Kidney epithelial cell (primary cell): Measurements from ENCODE around the gene GGT1. TPM values are rescaled to one million over a fixed set of nuclear protein-coding genes. Genes with fewer than 3 reads are reported as not detected.
"Not testable (repeated sequence)": the region's sequence is repeated elsewhere in the genome, so short reads cannot be mapped to it uniquely, and the experiment has no call there.

Experiments
- DNase-seq: peaks from one replicate; pipeline ENCODE4 v3.0.0-alpha.2; 2010; ENCODE audit warnings: low read depth
- H3K27me3 ChIP-seq: 2 replicates; pipeline ENCODE4 v1.6.0; 2011; ENCODE audit warnings: low read length; ENCODE audit not compliant: control insufficient read depth, insufficient read depth
- H3K36me3 ChIP-seq: 2 replicates; pipeline ENCODE4 v1.5.1; 2011; ENCODE audit warnings: low read length; ENCODE audit not compliant: control insufficient read depth, insufficient read depth
- H3K4me3 ChIP-seq: 2 replicates; pipeline ENCODE4 v1.5.1; 2011; ENCODE audit warnings: low read depth, mild to moderate bottlenecking, control low read depth, low read length
- total RNA-seq: library from RNA; depleted of rRNA; stranded (reverse); fragments of >200 nt; gene quantifications from 2 replicates; pipeline ENCODE4 v1.2.3, GENCODE V29; 2015

GGT1 gene
- total RNA-seq, 1 donor from 2014 or later: 22.8 TPM

DNA sequence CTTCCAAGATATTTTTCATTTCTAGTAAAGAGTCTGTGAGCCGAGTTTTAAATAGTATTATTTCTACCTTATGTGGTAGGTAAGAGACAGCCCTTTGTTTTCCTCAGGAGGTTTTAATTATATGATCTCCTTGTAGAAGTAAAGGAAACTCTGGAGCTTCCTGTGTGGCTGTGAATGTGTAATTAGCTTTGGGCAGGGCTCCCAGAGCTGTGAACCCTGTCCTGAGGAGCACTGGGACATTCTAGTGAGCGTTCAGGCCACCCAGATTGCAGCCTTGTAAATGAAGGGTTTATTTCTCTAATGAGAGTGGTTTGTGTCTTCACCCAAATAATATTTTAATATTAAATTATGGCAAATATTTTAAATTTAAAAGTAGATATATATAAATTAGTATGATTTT, 69.5 kb downstream of the GGT1 start:
- not testable (repeated sequence) for H3K27me3 ChIP-seq, H3K36me3 ChIP-seq, DNase-seq

More for the DNA sequence above, 69.5 kb downstream of the GGT1 start:
- not testable (repeated sequence) for H3K4me3 ChIP-seq

Other genes with a start within 250 kb of the GGT1 start
- 0.21 and 0.46 TPM in 2 replicates for gene ADORA2A, start 175.6 kb upstream of the GGT1 start, total RNA-seq
- gene UPB1, start 107.9 kb upstream of the GGT1 start, total RNA-seq: not detected in 2 replicates
- gene GUCD1, start 48.1 kb upstream of the GGT1 start, total RNA-seq: 81.8 and 120 TPM in 2 replicates
- gene SNRPD3, start 47.2 kb upstream of the GGT1 start, total RNA-seq: 137 and 160 TPM in 2 replicates
- 17.3 and 18.1 TPM in 2 replicates for gene LRRC75B, start 10.1 kb upstream of the GGT1 start, total RNA-seq
- gene PIWIL3, start 171.5 kb downstream of the GGT1 start, total RNA-seq: not detected in 2 replicates
- 0.25 and 0.55 TPM in 2 replicates for gene SGSM1, start 203.0 kb downstream of the GGT1 start, total RNA-seq